ENCODE measurements around the gene GRM5. TPM values are rescaled to one million over a fixed set of nuclear protein-coding genes. Genes with fewer than 3 reads are reported as not detected.
"Not testable (repeated sequence)": the region's sequence is repeated elsewhere in the genome, so short reads cannot be mapped to it uniquely, and the experiment has no call there.

GRM5 gene
- total and polyA plus RNA-seq, 4 donors = not detected

DNA sequence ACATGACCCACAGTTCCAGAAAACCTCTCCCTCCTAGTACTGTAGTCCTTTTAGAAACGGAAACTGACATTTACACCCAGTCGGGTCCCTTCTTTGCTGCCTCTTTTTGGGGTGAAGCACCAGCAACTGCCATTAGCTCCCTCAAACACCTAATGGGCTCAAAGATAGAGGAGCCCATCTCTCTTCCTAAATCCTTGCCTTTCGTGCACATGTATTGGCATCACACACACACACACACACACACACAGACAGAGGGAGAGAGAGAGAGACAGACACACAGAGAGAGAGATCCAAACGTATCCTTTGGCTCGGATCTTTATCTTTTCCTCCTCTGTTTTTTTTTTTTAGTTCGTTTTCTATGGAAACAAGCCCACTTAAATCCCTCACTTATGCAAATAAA, 716 bp downstream of the GRM5 start (continued):
- TF ChIP-seq, protein P1, sequence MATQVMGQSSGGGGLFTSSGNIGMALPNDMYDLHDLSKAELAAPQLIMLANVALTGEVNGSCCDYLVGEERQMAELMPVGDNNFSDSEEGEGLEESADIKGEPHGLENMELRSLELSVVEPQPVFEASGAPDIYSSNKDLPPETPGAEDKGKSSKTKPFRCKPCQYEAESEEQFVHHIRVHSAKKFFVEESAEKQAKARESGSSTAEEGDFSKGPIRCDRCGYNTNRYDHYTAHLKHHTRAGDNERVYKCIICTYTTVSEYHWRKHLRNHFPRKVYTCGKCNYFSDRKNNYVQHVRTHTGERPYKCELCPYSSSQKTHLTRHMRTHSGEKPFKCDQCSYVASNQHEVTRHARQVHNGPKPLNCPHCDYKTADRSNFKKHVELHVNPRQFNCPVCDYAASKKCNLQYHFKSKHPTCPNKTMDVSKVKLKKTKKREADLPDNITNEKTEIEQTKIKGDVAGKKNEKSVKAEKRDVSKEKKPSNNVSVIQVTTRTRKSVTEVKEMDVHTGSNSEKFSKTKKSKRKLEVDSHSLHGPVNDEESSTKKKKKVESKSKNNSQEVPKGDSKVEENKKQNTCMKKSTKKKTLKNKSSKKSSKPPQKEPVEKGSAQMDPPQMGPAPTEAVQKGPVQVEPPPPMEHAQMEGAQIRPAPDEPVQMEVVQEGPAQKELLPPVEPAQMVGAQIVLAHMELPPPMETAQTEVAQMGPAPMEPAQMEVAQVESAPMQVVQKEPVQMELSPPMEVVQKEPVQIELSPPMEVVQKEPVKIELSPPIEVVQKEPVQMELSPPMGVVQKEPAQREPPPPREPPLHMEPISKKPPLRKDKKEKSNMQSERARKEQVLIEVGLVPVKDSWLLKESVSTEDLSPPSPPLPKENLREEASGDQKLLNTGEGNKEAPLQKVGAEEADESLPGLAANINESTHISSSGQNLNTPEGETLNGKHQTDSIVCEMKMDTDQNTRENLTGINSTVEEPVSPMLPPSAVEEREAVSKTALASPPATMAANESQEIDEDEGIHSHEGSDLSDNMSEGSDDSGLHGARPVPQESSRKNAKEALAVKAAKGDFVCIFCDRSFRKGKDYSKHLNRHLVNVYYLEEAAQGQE (IDR thresholded peaks at IDR 0.05) = no peak

DNA sequence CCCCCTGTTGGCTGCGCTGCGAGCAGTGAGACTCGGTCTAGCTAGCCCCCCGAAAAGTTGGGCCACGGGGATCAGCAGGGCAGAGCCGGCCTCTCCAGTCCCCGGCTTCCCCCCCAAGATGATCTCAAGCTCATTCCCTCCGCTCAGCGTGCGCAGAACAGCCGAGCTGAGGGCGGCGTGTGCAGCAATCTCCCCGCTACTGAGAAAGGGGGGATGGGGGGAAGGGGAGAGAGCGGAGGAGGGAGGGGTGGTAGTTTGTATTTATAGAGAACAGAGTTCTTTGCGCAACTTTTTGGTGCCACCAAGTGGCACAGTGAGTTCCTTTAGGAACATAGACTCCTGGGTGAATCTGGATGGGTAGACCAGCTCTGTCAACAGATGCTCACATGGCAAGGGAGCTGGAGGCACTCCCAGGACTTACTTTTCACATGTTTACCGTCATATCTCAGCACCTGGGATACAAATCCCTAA, 2.3 kb downstream of the GRM5 start:
- H3K9ac ChIP-seq (ENCODE audit: low read depth in 1 of 2, low read length in 2 of 2); H3K27me3 ChIP-seq (ENCODE audit: control insufficient read depth in 4 of 4, insufficient read depth in 4 of 4, low read length in 3 of 4); DNase-seq (ENCODE audit: low spot score); H3K27ac ChIP-seq (ENCODE audit: low read depth in 1 of 2, low read length in 2 of 2); H3K36me3 ChIP-seq (ENCODE audit: control insufficient read depth in 4 of 4, insufficient read depth in 3 of 4, low read depth in 1 of 4, low read length in 3 of 4); H3K4me3 ChIP-seq (ENCODE audit: low read depth in 1 of 3, low read length in 3 of 3); H3K9me3 ChIP-seq (ENCODE audit: control insufficient read depth in 4 of 4, low read length in 3 of 4); H3K4me1 ChIP-seq (ENCODE audit: control insufficient read depth in 4 of 4, insufficient read depth in 4 of 4, low read length in 3 of 4): not testable (repeated sequence)
- WGBS = 13% methylated on average over 17 of the region's 17 CpGs

DNA sequence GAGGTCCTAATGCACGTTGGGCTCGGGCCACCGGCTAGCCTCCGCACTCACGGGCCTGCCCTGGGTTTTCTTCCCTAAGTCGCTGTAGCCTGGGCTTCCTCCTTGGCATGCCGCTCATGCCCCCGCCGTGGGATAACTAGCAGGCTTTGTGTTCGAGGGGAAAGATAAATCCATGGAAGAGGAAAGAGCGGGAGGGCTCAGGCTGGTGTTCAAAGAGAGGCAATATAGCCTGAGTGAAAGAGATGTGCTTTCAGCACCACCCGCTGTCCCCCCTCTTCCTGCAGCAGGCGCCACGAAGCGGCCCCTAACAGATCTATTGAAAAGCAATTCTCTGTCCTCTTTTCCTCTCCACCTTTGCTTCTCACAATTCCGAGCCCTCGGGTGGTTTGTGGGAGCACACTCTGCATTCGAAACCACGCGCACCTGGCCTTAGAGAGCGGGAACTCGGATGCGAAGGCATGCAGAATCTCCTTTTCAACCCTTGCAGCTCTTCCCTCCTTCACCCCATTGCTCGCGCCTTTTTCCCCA, 2.9 kb downstream of the GRM5 start:
- H3K36me3 ChIP-seq (ENCODE audit: control insufficient read depth in 4 of 4, insufficient read depth in 3 of 4, low read depth in 1 of 4, low read length in 3 of 4); H3K27ac ChIP-seq (ENCODE audit: low read depth in 1 of 2, low read length in 2 of 2); H3K27me3 ChIP-seq (ENCODE audit: control insufficient read depth in 4 of 4, insufficient read depth in 4 of 4, low read length in 3 of 4); H3K9me3 ChIP-seq (ENCODE audit: control insufficient read depth in 4 of 4, low read length in 3 of 4); H3K9ac ChIP-seq (ENCODE audit: low read depth in 1 of 2, low read length in 2 of 2); H3K4me1 ChIP-seq (ENCODE audit: control insufficient read depth in 4 of 4, insufficient read depth in 4 of 4, low read length in 3 of 4); H3K4me3 ChIP-seq (ENCODE audit: low read depth in 1 of 3, low read length in 3 of 3); DNase-seq (ENCODE audit: low spot score): not testable (repeated sequence)
- WGBS = 8% methylated on average over 24 of the region's 25 CpGs
- TF ChIP-seq, protein P1 (IDR thresholded peaks at IDR 0.05) = peak; percentile 86

DNA sequence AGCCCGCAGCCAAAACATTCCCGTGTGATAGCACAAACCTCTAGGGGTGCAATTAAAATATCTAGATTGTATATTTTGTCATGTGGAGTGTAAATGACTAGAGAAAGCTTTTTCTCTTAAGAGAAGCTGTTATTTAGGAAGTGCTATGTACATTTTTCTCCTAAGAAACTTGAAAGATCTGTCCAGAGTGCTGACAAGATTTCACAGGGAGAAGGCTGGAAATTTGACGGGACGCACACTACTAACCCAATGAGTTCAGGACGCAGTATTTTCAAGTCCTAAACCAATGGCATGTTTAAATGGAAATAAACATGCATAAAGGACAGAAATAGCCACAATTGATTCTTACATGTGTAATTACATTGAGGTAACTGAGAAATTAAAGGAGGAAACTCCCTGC, 3.9 kb downstream of the GRM5 start:
- not testable (repeated sequence) for H3K4me1 ChIP-seq (ENCODE audit: control insufficient read depth in 4 of 4, insufficient read depth in 4 of 4, low read length in 3 of 4); DNase-seq (ENCODE audit: low spot score); H3K9me3 ChIP-seq (ENCODE audit: control insufficient read depth in 4 of 4, low read length in 3 of 4); H3K27ac ChIP-seq (ENCODE audit: low read depth in 1 of 2, low read length in 2 of 2); H3K27me3 ChIP-seq (ENCODE audit: control insufficient read depth in 4 of 4, insufficient read depth in 4 of 4, low read length in 3 of 4); H3K4me3 ChIP-seq (ENCODE audit: low read depth in 1 of 3, low read length in 3 of 3); H3K36me3 ChIP-seq (ENCODE audit: control insufficient read depth in 4 of 4, insufficient read depth in 3 of 4, low read depth in 1 of 4, low read length in 3 of 4); H3K9ac ChIP-seq (ENCODE audit: low read depth in 1 of 2, low read length in 2 of 2)
- 33% methylated on average over 5 of the region's 5 CpGs for WGBS
- TF ChIP-seq, protein P1 (IDR thresholded peaks at IDR 0.05) = peak; percentile 73

DNA sequence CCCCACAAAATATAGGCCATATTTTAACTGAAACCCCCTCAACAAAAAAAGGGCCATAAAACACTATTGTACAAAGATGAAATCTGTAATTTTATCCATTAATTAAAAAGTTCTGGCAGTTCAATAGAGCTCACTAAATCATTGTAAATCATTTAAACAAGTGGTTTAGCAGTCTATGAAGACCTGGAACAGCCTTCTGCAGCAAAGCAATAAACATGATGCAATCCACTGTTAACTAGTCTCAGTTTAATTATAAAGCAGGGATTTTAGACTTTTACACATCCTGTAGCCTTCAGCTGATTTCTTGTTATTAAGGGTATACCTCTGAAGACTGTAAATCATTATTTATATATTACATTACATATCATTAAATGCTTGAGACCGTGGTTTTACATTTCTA, 8.4 kb downstream of the GRM5 start:
- DNase-seq (ENCODE audit: low spot score); H3K9ac ChIP-seq (ENCODE audit: low read depth in 1 of 2, low read length in 2 of 2); H3K9me3 ChIP-seq (ENCODE audit: control insufficient read depth in 4 of 4, low read length in 3 of 4); H3K4me1 ChIP-seq (ENCODE audit: control insufficient read depth in 4 of 4, insufficient read depth in 4 of 4, low read length in 3 of 4); H3K4me3 ChIP-seq (ENCODE audit: low read depth in 1 of 3, low read length in 3 of 3); H3K27ac ChIP-seq (ENCODE audit: low read depth in 1 of 2, low read length in 2 of 2); H3K36me3 ChIP-seq (ENCODE audit: control insufficient read depth in 4 of 4, insufficient read depth in 3 of 4, low read depth in 1 of 4, low read length in 3 of 4); H3K27me3 ChIP-seq (ENCODE audit: control insufficient read depth in 4 of 4, insufficient read depth in 4 of 4, low read length in 3 of 4): not testable (repeated sequence)
- WGBS = 69% methylated on average over 1 of the region's 1 CpG
